ENCODE results near the gene PSMA7. TPM values are rescaled to one million over a fixed set of nuclear protein-coding genes. Genes with fewer than 3 reads are reported as not detected.

The PSMA7 gene
- total and polyA plus RNA-seq, 2 of the 8 experiments (the other 6 are each of a cell fraction or from before 2014, with no cell fraction given): 361 to 648 TPM

DNA sequence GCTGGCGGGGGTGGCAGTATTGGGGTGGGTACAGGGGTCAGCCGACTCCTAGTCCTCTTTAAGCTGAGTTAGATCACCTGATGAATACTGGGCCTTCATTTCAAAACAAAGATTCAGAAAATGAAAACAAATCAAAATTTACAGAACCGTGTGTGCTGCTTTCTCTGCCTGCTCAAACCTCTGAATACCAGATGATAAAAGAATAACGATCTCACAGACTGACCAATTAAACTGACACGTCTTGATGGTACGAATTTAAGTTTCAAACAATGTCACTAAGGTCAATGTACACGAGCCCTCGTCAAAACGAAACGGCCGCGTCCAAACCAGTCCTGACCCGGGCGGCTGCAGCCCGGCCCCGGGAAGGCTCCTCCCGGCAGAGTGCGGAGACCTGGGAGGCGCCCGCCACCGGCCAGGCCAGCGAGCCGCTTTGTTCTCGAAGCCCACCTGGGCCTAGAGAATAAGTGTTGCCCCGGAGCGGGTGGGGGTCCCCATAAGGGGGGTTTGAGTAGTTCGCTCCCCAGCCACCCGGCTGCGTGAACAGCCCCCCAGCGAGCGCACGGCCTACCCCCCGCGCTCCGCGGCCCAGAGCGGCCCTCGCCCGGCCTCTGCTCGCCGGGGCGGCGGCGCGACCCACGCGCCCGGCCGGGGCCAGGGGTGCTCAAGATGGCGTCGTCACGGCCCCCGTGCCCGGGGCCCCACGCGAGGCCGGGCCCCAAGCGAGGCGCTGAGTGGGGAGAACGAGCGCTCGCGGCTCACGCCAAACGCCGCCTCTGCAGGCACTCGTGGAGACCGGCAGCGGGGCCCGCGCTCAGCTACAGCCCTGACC is 728 bp downstream of the PSMA7 start:
- WGBS, 2 experiments (ENCODE audit: extremely low coverage in 1 of 2, insufficient coverage in 1 of 2, insufficient read length in 1 of 2, insufficient replicate concordance in 2 of 2, low coverage in 1 of 2, low lambda C conversion rate in 2 of 2, missing lambda C conversion rate in 1 of 2): 3% methylated on average over 43 of the region's 71 CpGs; no CpG with 5 or more reads in 1 of the 2 experiments
- Histone ChIP-seq H3K4me1 (replicated peaks in 1 of 4; ENCODE audit: control insufficient read depth in 3 of 4, insufficient read depth in 4 of 4, low read length in 3 of 4) (peaks cover 0 to 12% (median 4%) of the 10 kb centered on the region in 4 experiments; a peak in 5 of 7 replicates), H4K91ac (replicated peaks; ENCODE audit: insufficient read length, low read length) (no peak overlapping the region), H3K79me1 (ENCODE audit: low read depth, low read length) (peaks cover 26% of the 10 kb centered on the region), H3K9me3 (ENCODE audit: insufficient read depth in 2 of 2, low read depth in 1 of 2, low read length in 1 of 2) (no peaks in the 10 kb centered on the region), H3K36me3 (ENCODE audit: control insufficient read depth in 2 of 4, insufficient read depth in 4 of 4, low read length in 3 of 4) (peaks cover 19 to 41% (median 31%) of the 10 kb centered on the region in 4 experiments), H3K14ac (ENCODE audit: insufficient read length) (no peak overlapping the region), H2BK12ac (ENCODE audit: low read depth, low read length) (no peak overlapping the region), H3K27ac (ENCODE audit: low read depth, low read length) (peak overlapping the region; percentile 95; the same call in 1 of the 2 replicates), H2AK5ac (ENCODE audit: low read depth, low read length) (no peak overlapping the region), H3K4me2 (ENCODE audit: insufficient read depth in 1 of 2, low read depth in 2 of 2, low read length in 2 of 2) (peak overlapping the region; percentile 68 to 71), H2BK20ac (ENCODE audit: low read length) (no peak overlapping the region), H2BK15ac (ENCODE audit: low read length) (no peak overlapping the region), H2AFZ (ENCODE audit: low read length) (no peak overlapping the region), H2BK5ac (ENCODE audit: low read depth, low read length) (no peak overlapping the region), H3K23me2 (ENCODE audit: low read depth, low read length) (peaks cover 3% of the 10 kb centered on the region; the same call in 1 of the 2 replicates), H3K27me3 (replicated peaks in 1 of 4; ENCODE audit: control insufficient read depth in 3 of 4, extremely low read depth in 1 of 4, insufficient read depth in 3 of 4, low read length in 3 of 4) (no peaks in the 10 kb centered on the region), H3K23ac (ENCODE audit: insufficient read length) (no peak overlapping the region), H3K79me2 (ENCODE audit: control insufficient read depth in 1 of 2, insufficient read depth in 2 of 2, low read length in 2 of 2) (peaks cover 45 to 75% of the 10 kb centered on the region in 2 experiments), H3K4ac (replicated peaks; ENCODE audit: insufficient read length, low read depth, low read length) (no peak overlapping the region), H2BK120ac (replicated peaks; ENCODE audit: low read depth, low read length) (no peak overlapping the region), H3K9ac (replicated peaks in 1 of 4; ENCODE audit: extremely low read depth in 1 of 4, low read depth in 3 of 4, low read length in 3 of 4) (peak overlapping the region; percentile 84 to 100 (median 90)), H4K20me1 (replicated peaks in 1 of 2; ENCODE audit: control insufficient read depth in 1 of 2, insufficient read depth in 2 of 2, low read length in 2 of 2) (peaks cover 39 to 57% of the 10 kb centered on the region in 2 experiments), H4K5ac (ENCODE audit: insufficient read length, low read depth, low read length) (no peak overlapping the region), H3K18ac (ENCODE audit: extremely low read depth, low read length) (no peak overlapping the region), H3K56ac (replicated peaks; ENCODE audit: insufficient read length, low read depth, low read length) (peak overlapping the region; percentile 4), H4K8ac (ENCODE audit: extremely low read depth, insufficient read depth, low read length) (peak overlapping the region; percentile 97; the same call in 1 of the 2 replicates), H3K4me3 (ENCODE audit: extremely low read depth in 1 of 4, insufficient read depth in 2 of 4, low read depth in 3 of 4, low read length in 4 of 4) (peak overlapping the region; percentile 43 to 81 (median 65))
- POLR2A ChIA-PET (ENCODE audit: partially characterized antibody): interaction anchor here (0.6 to 5.6 kb wide), 21 partner anchors 9 to 138 kb away, joined by 3 to 62 read pairs (median 5); partner anchors contain the start of genes LSM14B and MTG2
- DNase-seq (ENCODE audit: low read depth in 1 of 2, low spot score in 2 of 2): no peak
- CTCF ChIA-PET (ENCODE audit: partially characterized antibody): interaction anchor here (0.6 to 2.1 kb wide), 13 partner anchors 13 to 267 kb away, joined by 3 to 11 read pairs (median 3); partner anchors contain the start of gene ADRM1
- no peak for FAIRE-seq
- TF ChIP-seq YY1 (IDR thresholded peaks at IDR 0.05; ENCODE audit: low read depth, low read length) (0 out of 2 replicates have a peak, but pooled peaks have one; percentile 7), CBX8 (IDR thresholded peaks at IDR 0.05; ENCODE audit: borderline replicate concordance, low read depth, low read length) (no peak), KDM4A (IDR thresholded peaks at IDR 0.05; ENCODE audit: low read depth, low read length, severe bottlenecking) (peak; percentile 56)
